HG03520 (cell line): ENCODE measurements around the gene THYN1.

Experiments
- ATAC-seq: cut with Tn5 transposase; IDR thresholded peaks from one replicate; pipeline ENCODE4 v1.9.1; 2021; ENCODE audit warnings: mild to moderate bottlenecking, moderate library complexity; ENCODE audit not compliant: unreplicated experiment

THYN1 gene

GRCh38 chr11:134252346-134253187 is 585 bp downstream of the THYN1 start:
- ATAC-seq: peak; percentile 20

GRCh38 chr11:134250675-134251074 is 2.5 kb downstream of the THYN1 start:
- ATAC-seq: no peak

GRCh38 chr11:134250246-134250645 is 2.9 kb downstream of the THYN1 start:
- ATAC-seq: no peak

- ATAC-seq: no peak
These were observed 4.2 kb downstream of the THYN1 start for GRCh38 chr11:134248910-134249480.

- ATAC-seq: no peak
These were observed 6.5 kb downstream of the THYN1 start for GRCh38 chr11:134246678-134247077.

- no peak for ATAC-seq
These were observed 7.1 kb downstream of the THYN1 start for GRCh38 chr11:134246100-134246499.

- ATAC-seq: no peak
These were observed 7.7 kb downstream of the THYN1 start for GRCh38 chr11:134245434-134245833.

- ATAC-seq: peak; percentile 86
These were observed 8.6 kb downstream of the THYN1 start for GRCh38 chr11:134244593-134244992.

GRCh38 chr11:134243913-134244312 is 9.2 kb downstream of the THYN1 start:
- no peak for ATAC-seq

- ATAC-seq: no peak
These were observed 10.8 kb downstream of the THYN1 start for GRCh38 chr11:134242376-134242775.

- no peak for ATAC-seq
These were observed 12.6 kb downstream of the THYN1 start for GRCh38 chr11:134240592-134240991.

- no peak for ATAC-seq
These were observed 14.2 kb downstream of the THYN1 start for GRCh38 chr11:134238956-134239355.

GRCh38 chr11:134237557-134237922 is 15.6 kb downstream of the THYN1 start:
- no peak for ATAC-seq

GRCh38 chr11:134236834-134237556 is 16.2 kb downstream of the THYN1 start:
- no peak for ATAC-seq

- ATAC-seq: no peak
These were observed 17.8 kb downstream of the THYN1 start for GRCh38 chr11:134235399-134235798.

GRCh38 chr11:134233729-134234179 is 19.4 kb downstream of the THYN1 start:
- ATAC-seq: no peak

- ATAC-seq: no peak
These were observed 21.0 kb downstream of the THYN1 start for GRCh38 chr11:134231958-134232659.

GRCh38 chr11:134230339-134230738 is 22.8 kb downstream of the THYN1 start:
- no peak for ATAC-seq

- ATAC-seq: no peak
These were observed 23.9 kb downstream of the THYN1 start for GRCh38 chr11:134229126-134229790.

- peak; percentile 54 for ATAC-seq
These were observed 24.5 kb downstream of the THYN1 start for GRCh38 chr11:134228625-134229024.
